ENCODE measurements around the gene MAPK6. TPM values are rescaled to one million over a fixed set of nuclear protein-coding genes. Genes with fewer than 3 reads are reported as not detected.
A peak's percentile ranks its signal among the peaks of the same experiment; 100 is the strongest.

Gene MAPK6
- total and polyA plus RNA-seq, 2 donors (not counting 1 experiment from before 2014, with no cell fraction given): 3.2 to 17.9 TPM

GRCh38 chr15:52103217-52104207, 84.5 kb downstream of the MAPK6 start:
- Histone ChIP-seq H3K4me1 (ENCODE audit: control insufficient read depth in 2 of 2, insufficient read depth in 2 of 2, low read length in 2 of 2) (peaks cover 15 to 44% of the 10 kb centered on the region in 2 donors), H3K4me2 (replicated peaks; ENCODE audit: low read depth, low read length, poor library complexity, severe bottlenecking) (no peak overlapping the region), H3K4me3 (ENCODE audit: control extremely low read depth in 1 of 5, extremely low read depth in 1 of 5, insufficient read depth in 1 of 5, low read depth in 2 of 5, low read length in 4 of 5) (no peak overlapping the region), H3K9ac (ENCODE audit: low read length) (no peak overlapping the region), H3K27me3 (replicated peaks in 1 of 4; ENCODE audit: control extremely low read depth in 1 of 4, control insufficient read depth in 3 of 4, insufficient read depth in 4 of 4, low read length in 3 of 4) (no peaks in the 10 kb centered on the region), H2AFZ (ENCODE audit: insufficient read depth, low read depth, low read length, poor library complexity, severe bottlenecking) (no peak overlapping the region), H4K20me1 (ENCODE audit: control insufficient read depth, insufficient read depth, low read length, poor library complexity, severe bottlenecking) (no peaks in the 10 kb centered on the region), H3K27ac (ENCODE audit: low read length in 2 of 2) (no peak overlapping the region), H3K36me3 (replicated peaks in 1 of 2; ENCODE audit: control extremely low read depth in 1 of 2, control insufficient read depth in 1 of 2, extremely low read depth in 1 of 2, insufficient read depth in 2 of 2, low read length in 1 of 2) (no peaks in the 10 kb centered on the region), H3K9me3 (ENCODE audit: control extremely low read depth in 1 of 3, control insufficient read depth in 2 of 3, insufficient read depth in 1 of 3, low read length in 2 of 3) (no peaks in the 10 kb centered on the region), H3K79me2 (ENCODE audit: control insufficient read depth, insufficient read depth, low read length) (no peaks in the 10 kb centered on the region)
- Mint-ChIP-seq H3K4me1 (peaks cover 29% of the 10 kb centered on the region), H3K4me3 (no peak overlapping the region), H3K9me3 (ENCODE audit: insufficient read depth) (no peaks in the 10 kb centered on the region), H3K27ac (peak overlapping the region; percentile 17), H3K27me3 (no peaks in the 10 kb centered on the region)
- 88% methylated on average over 1 of the region's 5 CpGs for WGBS (ENCODE audit: insufficient coverage)
- intact Hi-C loops (cut with micrococcal nuclease): no loop called here
- ChIA-PET POLR2A (interaction anchor here (0.6 kb wide), 1 partner anchor 8 kb away, joined by 4 read pairs; no protein-coding TSS in a partner anchor), CTCF (no interaction called here)
- ATAC-seq (ENCODE audit: low read depth) (peak; percentile 44), DNase-seq (no peak)
- no peak for TF ChIP-seq EZH2 (IDR thresholded peaks at IDR 0.05; ENCODE audit: borderline replicate concordance, insufficient read depth, low read depth, low read length, poor library complexity, severe bottlenecking)
- TF ChIP-seq CTCF (IDR thresholded peaks at IDR 0.05): no peak

GRCh38 chr15:52104532-52105004, 85.5 kb downstream of the MAPK6 start:
- Histone ChIP-seq H3K9ac (ENCODE audit: low read length) (no peak overlapping the region), H3K79me2 (ENCODE audit: control insufficient read depth, insufficient read depth, low read length) (no peaks in the 10 kb centered on the region), H3K9me3 (ENCODE audit: control extremely low read depth in 1 of 3, control insufficient read depth in 2 of 3, insufficient read depth in 1 of 3, low read length in 2 of 3) (no peaks in the 10 kb centered on the region), H3K27me3 (replicated peaks in 1 of 4; ENCODE audit: control extremely low read depth in 1 of 4, control insufficient read depth in 3 of 4, insufficient read depth in 4 of 4, low read length in 3 of 4) (peaks cover 0 to 2% (median 0%) of the 10 kb centered on the region in 4 experiments), H2AFZ (ENCODE audit: insufficient read depth, low read depth, low read length, poor library complexity, severe bottlenecking) (no peak overlapping the region), H3K27ac (ENCODE audit: low read length in 2 of 2) (no peak overlapping the region), H3K36me3 (replicated peaks in 1 of 2; ENCODE audit: control extremely low read depth in 1 of 2, control insufficient read depth in 1 of 2, extremely low read depth in 1 of 2, insufficient read depth in 2 of 2, low read length in 1 of 2) (no peaks in the 10 kb centered on the region), H4K20me1 (ENCODE audit: control insufficient read depth, insufficient read depth, low read length, poor library complexity, severe bottlenecking) (no peaks in the 10 kb centered on the region), H3K4me2 (replicated peaks; ENCODE audit: low read depth, low read length, poor library complexity, severe bottlenecking) (peak overlapping the region; percentile 21), H3K4me3 (ENCODE audit: control extremely low read depth in 1 of 5, extremely low read depth in 1 of 5, insufficient read depth in 1 of 5, low read depth in 2 of 5, low read length in 4 of 5) (no peak overlapping the region), H3K4me1 (ENCODE audit: control insufficient read depth in 2 of 2, insufficient read depth in 2 of 2, low read length in 2 of 2) (peaks cover 19 to 47% of the 10 kb centered on the region in 2 donors)
- H3K4me1 Mint-ChIP-seq: peaks cover 34% of the 10 kb centered on the region
- DNase-seq (no peak), ATAC-seq (ENCODE audit: low read depth) (no peak)
- WGBS (ENCODE audit: insufficient coverage): 83% methylated on average over 1 of the region's 5 CpGs
- ChIA-PET POLR2A (interaction anchor here (0.6 kb wide), 1 partner anchor 7 kb away, joined by 4 read pairs; no protein-coding TSS in a partner anchor), CTCF (no interaction called here)
- intact Hi-C loops (cut with micrococcal nuclease): no loop called here
- no peaks in the 10 kb centered on the region for H3K9me3 Mint-ChIP-seq (ENCODE audit: insufficient read depth)
- H3K27ac Mint-ChIP-seq: peak overlapping the region; percentile 57
- TF ChIP-seq CTCF (IDR thresholded peaks at IDR 0.05) (no peak), EZH2 (IDR thresholded peaks at IDR 0.05; ENCODE audit: borderline replicate concordance, insufficient read depth, low read depth, low read length, poor library complexity, severe bottlenecking) (no peak)
- H3K4me3 Mint-ChIP-seq: peak overlapping the region; percentile 45
- H3K27me3 Mint-ChIP-seq: peaks cover 4% of the 10 kb centered on the region
